GM15510 (cell line): ENCODE measurements around the gene MOCS2.
A peak's percentile ranks its signal among the peaks of the same experiment; 100 is the strongest.

Source experiments
- POLR2A ChIP-seq: IDR thresholded peaks from 3 replicates; pipeline ENCODE4 v1.6.1; 2011; ENCODE audit warnings: borderline replicate concordance; ENCODE audit not compliant: insufficient read length; ENCODE audit errors: extremely low read depth

MOCS2 gene, protein sequence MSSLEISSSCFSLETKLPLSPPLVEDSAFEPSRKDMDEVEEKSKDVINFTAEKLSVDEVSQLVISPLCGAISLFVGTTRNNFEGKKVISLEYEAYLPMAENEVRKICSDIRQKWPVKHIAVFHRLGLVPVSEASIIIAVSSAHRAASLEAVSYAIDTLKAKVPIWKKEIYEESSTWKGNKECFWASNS

DNA sequence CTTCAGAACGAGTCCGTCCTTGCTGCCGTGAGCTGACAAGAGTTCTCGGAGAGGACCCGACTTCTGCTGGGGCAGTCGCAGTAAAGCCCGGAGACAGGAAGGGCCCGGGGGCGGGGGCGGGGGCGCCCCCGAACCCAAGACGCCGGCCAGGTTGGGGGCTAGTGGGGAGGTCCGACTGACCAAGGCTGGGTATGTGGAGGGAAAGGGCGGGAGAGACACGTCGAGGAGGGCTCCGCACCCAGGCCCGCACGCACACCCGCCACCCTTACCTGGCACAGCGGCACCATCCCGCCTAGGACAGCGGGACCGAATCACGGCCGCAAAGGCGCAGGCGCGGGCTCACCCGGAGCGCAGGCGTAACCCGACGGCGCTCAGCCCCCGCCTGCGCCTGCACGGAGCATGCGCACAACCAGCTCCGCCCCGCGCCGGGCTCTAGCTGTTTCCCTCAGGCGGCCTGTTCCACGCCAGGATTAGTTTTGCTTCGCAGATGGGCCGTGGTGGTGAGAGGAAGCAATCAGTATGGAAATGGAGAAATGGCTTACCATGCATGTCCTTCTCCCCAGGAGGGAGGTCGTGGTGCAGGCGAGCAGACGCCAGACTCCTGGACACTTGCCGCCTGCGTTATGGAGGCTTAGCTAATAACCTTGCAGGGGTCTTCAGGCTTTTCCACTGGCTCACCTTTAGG lies at the start of gene MOCS2:
MOCS2 (minus strand) TSS at position 315 of the 685 bp plus-strand sequence. CDS start 2,583 bp downstream, outside the sequence.
- TF ChIP-seq POLR2A = peak; percentile 94

DNA sequence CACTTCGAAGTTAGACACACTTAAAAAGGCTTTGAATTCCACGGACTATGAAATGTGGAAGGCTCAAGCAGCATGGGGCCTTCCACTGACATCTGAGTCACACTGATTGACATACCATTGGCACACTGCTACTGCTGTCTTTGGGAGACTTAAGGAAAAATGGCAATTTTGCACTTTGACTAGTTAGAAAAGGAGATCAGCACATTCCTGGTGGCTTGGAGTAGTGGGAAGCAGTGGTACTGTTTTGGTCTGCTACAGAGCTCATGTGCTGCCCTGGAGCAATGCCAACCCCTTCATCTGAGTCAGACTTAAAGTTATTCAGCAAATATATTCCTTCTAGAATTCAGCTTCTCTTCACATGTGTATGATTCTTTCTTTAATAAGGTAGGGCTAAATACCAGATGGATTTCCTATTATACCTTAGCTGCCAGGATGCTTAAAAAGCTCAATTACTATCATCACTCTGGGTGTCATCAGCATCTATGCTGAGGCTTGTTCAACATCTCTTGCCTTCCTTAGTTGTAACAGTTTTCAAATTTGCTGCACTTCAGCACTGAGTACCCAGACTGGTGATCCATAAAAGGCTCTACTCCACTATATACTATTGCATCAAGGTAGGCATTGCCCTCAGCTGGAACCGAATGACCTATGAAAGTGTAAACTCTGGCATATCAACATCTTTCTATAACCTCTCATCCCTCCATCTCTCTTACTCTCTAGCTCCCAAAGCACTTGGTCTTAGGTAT lies 42.3 kb upstream of the MOCS2 start:
- TF ChIP-seq POLR2A = no peak

DNA sequence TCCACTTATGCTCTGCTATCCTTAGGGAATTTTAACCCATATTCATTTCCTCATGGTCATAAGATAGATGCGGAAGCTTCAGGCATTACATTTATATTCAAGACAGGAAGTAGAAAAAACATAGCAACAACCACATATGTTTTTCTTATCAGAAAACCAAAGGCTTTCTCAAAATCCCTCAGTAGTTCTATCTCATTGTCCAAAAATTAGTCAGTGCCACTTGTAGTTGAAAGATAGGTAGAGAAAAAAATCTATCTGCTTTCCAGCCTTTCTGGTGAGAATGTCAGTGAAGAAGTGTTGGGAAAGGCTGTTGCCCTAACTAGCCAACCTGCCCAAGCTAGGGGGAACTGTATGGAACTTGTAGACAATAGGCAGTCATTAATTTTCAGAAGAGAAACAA lies 23.5 kb upstream of the MOCS2 start:
- no peak for TF ChIP-seq POLR2A

DNA sequence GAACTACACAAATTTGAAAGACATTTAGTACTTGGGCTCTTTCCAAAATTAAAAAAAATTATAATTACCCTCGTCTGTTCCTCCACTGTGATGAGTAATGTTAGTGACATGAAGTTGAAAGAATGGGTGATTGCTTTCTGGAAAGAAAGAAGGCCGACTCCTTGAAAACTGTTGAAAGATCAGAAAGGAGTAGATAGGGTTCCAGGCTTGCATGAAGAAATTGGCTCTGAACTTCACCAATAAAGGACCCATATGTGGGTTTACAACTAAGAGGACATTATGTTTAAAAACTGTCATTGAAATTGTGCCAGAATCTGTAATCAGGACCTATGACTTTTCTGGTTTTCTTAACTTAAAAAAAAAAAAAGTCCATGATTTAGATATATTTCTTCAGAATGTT lies 20.7 kb upstream of the MOCS2 start:
- no peak for TF ChIP-seq POLR2A

DNA sequence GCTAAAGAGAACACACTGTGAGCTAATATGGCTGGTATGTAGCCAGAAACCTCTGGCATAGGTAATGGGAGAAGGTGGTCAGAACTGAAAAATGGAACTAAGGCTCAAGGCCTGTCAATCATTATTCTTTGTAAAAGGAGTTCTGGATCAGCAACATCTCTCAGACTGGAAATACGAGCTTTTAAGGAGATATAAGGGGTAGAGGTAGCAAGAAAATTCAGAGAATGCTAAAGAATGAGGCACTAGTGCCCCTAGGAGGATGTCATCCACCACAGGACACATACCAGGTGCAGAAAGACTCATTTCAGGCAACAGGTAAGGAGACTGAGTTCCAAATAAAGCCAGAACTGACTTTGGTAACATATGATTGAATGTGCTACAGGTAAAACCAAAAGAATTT lies 18.9 kb upstream of the MOCS2 start:
- no peak for TF ChIP-seq POLR2A

DNA sequence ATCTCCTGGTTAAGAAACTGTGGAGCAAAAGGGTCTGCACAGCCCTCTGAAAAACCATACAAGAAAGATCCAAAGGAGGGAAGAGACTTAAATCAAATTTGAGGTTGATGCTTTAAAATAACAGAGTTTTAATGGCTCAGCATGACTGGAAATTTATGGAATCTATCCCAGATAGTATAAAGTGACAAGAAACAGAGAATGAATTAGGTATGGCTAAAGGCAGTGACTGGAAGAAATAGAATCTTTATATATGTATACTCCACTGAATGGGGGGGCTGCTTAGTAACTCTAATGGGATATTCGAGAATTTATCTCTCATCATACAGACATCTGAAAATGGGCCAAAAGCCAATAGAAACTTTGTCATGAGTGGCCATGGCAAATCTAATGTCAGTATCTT lies 17.6 kb upstream of the MOCS2 start:
- no peak for TF ChIP-seq POLR2A

DNA sequence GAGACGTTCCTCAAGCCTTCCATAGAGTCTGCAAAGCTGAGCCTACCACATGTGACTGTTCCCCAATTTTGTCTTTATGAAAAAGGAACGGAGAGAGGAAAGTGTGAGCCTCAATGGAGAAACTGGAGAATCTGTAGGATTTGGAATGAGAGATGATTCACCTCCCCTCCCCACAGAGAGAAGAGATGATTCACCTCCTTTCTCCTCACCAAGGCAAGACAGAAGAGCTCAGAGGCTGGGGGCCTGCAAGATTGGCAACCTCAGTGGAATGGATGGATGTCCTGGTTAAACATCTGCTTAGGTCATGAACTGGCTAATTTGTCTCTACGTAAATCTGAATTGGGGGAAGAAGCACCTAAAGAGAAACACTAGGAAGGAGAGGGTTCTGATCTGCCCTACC lies 17.0 kb upstream of the MOCS2 start:
- no peak for TF ChIP-seq POLR2A

DNA sequence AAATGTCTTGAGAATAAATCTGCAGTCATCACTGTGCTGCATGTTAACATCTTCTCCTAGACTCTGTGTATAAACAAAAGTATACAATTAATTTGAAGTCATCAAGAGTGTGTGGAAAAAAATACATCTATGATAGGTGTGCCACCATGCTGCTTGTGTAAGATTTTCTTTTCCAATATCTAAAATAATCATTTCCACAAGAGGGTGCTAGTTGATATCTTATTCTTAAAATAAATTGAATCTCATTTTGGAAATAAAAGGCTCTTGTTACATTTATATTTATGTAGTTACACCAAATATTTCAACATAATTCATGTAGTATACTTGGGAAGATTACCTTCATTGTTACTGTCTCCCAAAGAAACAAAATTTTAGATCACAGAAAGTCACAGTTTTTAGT lies 14.1 kb upstream of the MOCS2 start:
- no peak for TF ChIP-seq POLR2A

DNA sequence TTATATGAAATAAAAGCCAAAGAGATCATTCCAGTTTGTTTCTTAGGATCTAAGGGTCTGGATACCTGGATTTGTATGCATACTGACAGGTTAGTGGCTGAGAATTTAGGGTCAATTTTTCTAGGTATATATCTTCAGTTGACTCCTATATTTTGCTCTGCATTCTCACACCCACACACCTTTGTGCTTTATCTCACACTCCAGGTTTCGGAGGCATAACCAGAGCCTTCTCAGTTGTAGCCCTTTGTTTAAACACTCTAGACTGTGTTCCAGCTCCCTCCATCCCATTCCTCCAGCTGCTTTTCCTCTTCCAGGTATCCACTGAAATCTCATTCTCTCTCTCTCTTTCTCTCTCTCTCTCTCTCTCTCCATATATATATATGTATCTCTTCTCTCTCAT lies 10.6 kb upstream of the MOCS2 start:
- no peak for TF ChIP-seq POLR2A

DNA sequence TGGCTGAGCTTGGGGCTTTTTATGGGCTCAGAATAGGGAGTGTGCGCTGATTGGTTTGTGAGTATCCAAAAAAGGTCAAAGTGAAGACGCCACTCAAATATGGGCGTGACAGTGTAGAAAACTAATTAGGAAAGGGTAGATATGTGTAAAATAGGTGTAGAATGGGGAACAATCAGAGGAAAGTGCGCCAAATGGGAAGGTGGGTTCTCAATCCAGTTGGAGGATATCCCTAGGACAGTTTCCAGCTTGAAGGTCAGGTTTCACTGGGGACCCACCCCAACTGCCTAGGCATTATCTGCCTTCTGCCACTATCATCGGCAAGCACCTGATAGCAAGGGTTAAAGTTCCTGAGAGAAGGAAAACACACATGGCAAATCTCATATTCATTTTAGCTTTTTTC lies 9.3 kb upstream of the MOCS2 start:
- no peak for TF ChIP-seq POLR2A

DNA sequence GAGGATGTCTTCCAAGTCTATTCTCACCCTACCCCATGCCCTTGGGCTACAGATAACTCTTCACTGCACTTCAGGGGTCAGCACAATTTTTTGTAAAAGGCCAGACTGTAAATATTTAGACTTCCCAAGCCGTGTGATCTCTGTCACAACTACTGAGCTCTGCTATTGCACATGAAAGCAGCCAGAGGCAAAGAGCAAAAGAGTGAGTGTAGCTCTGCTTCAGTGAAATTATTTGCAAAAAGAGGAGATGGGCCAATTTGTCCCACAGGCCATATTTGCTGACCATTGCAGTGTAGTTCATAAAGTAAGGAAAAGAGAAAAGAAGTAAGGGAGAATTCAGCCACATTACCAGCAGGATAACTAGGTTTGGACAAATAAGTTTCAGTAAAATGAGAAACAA lies 7.0 kb upstream of the MOCS2 start:
- no peak for TF ChIP-seq POLR2A

DNA sequence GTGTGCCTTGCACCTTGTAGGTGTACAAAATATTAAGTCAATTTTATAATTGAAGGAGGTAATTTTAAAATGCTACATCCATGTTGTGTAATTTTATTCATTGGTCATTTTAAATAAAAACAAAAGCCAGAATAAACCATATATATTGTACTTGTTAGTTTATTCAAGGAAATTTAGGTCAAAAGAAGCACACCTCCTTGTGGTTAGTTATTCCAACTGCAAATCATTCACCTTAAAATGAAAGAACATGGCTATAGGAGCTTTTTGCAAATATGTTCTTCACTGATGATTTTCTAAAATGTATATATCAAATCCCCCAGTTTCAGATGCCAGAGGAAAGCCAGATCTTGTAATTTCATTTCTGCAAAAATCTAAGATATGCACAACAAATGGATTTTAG lies 5.4 kb upstream of the MOCS2 start:
- TF ChIP-seq POLR2A = no peak

DNA sequence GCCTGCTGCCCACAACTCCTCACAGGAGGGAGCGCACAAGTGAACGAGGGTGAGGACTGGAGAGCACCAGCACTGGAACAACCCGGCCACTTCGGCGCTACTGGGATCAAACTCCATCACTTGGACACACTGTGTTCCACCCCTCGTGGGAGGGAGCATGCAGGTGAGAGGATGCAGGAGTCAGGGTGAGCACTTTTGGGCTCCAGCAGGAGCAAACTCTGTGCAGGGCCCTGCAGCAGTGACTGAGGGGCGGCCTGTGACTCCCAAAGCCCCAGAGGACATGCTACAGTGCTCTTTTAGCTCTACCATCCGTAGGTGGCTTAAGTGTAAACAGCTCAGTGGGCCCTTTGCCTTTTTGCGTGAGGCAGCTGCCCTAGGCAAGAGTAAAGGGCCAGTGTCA lies 4.4 kb upstream of the MOCS2 start:
- TF ChIP-seq POLR2A = no peak

DNA sequence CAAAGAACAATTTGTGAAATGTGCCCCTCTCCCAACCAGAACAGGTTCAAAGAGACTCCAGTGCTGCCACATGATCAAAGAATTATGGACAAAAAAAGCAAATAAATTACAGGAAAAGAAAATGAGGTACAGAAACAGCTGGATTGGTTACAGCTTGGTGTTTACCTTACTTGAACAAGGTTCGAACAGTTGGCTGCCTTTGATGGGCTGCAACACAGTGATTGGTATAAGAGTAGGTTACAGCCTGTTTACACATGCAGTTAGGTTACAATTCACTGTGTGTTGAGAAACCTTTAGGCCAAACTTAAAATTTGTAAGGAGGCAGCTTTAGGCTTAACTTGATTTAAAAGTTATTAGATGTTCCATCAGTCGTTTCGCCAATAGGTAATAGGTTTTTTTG lies 3.4 kb upstream of the MOCS2 start:
- no peak for TF ChIP-seq POLR2A

DNA sequence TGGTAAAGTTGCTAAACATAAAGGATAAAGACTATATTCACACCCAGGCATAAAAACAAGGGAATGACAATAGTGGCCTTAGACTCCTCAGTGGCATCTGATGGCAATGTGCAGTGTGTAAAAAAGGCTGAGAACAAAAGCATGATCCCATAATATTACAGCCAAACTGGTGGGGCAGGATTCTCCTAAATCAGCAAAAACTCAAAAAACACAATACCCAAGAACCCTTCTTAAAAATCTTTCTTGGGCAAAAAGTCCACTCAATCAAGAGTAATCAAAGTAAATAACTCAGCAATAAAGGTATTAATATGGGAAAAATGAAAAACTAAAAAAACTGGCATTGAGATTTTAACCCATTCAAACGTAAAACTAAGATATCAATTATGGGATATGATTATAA lies 1.6 kb upstream of the MOCS2 start:
- no peak for TF ChIP-seq POLR2A

DNA sequence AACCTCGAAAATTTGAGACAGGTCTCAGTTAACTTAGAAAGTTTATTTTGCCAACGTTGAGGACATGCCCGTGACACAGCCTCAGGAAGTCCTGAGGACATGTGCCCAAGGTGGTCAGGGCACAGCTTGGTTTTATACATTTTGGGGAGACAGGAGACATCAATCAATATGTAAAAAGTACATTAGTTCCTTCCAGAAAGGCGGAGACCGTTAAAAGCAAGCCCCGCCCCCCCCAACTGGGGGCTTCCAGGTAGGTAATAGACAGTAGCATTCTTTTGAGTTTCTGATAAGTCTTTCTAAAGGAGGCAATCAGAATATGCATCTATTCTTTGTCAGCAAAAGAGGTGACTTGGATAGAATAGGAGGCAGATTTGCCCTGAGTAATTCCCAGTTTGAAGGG lies 599 bp upstream of the MOCS2 start:
- no peak for TF ChIP-seq POLR2A
